Neural progenitor cell (in vitro differentiated cells): ENCODE measurements around the gene RHBDL3.

Source experiments
- CTCF ChIP-seq: fragments of 200-600 bp; sonication (generic); IDR thresholded peaks from 2 replicates; pipeline ENCODE4 v1.5.1; 2017; ENCODE audit warnings: antibody characterized with exemption, mild to moderate bottlenecking
- EZH2 ChIP-seq: fragments of 200-600 bp; sonication (generic); IDR thresholded peaks from 2 replicates; pipeline ENCODE4 v1.6.1; 2017; ENCODE audit warnings: antibody characterized with exemption, mild to moderate bottlenecking, moderate library complexity

- TF ChIP-seq CTCF (no peak), EZH2 (no peak)
Measured at GRCh38 chr17:32240750-32241149, 24.9 kb upstream of the RHBDL3 start.
